ENCODE results near the gene ITLN1. TPM values are rescaled to one million over a fixed set of nuclear protein-coding genes. Genes with fewer than 3 reads are reported as not detected.

ITLN1 gene
- total and polyA plus RNA-seq, 2 experiments from 2014 or later = 0.34 TPM; not detected in 1

- Histone ChIP-seq H3K4me1 (ENCODE audit: low read depth) (no peaks in the 10 kb centered on the region), H3K27me3 (peaks cover 8% of the 10 kb centered on the region), H3K9me3 (ENCODE audit: low read depth) (no peaks in the 10 kb centered on the region), H3K27ac (no peak overlapping the region), H3K36me3 (no peaks in the 10 kb centered on the region), H3K4me3 (no peak overlapping the region)
- no peak for TF ChIP-seq CTCF (IDR thresholded peaks at IDR 0.05; ENCODE audit: low read depth, low read length)
- no peak for DNase-seq (ENCODE audit: low read depth in 1 of 2, low spot score in 1 of 2)
Observed at GRCh38 chr1:160850541-160850940, 34.4 kb downstream of the ITLN1 start.

GRCh38 chr1:160846281-160846680 lies 38.7 kb downstream of the ITLN1 start:
- Histone ChIP-seq H3K36me3 (no peaks in the 10 kb centered on the region), H3K27ac (no peak overlapping the region), H3K4me1 (ENCODE audit: low read depth) (peaks cover 2% of the 10 kb centered on the region), H3K9me3 (ENCODE audit: low read depth) (no peaks in the 10 kb centered on the region), H3K4me3 (no peak overlapping the region), H3K27me3 (peaks cover 8% of the 10 kb centered on the region)
- no peak for DNase-seq (ENCODE audit: low read depth in 1 of 2, low spot score in 1 of 2)
- no peak for TF ChIP-seq CTCF (IDR thresholded peaks at IDR 0.05; ENCODE audit: low read depth, low read length)

- Histone ChIP-seq H3K27me3 (peaks cover 2% of the 10 kb centered on the region), H3K4me3 (no peak overlapping the region), H3K9me3 (ENCODE audit: low read depth) (no peaks in the 10 kb centered on the region), H3K4me1 (ENCODE audit: low read depth) (peaks cover 2% of the 10 kb centered on the region), H3K36me3 (no peaks in the 10 kb centered on the region), H3K27ac (no peak overlapping the region)
- TF ChIP-seq CTCF (IDR thresholded peaks at IDR 0.05; ENCODE audit: low read depth, low read length) = no peak
- no peak for DNase-seq (ENCODE audit: low read depth in 1 of 2, low spot score in 1 of 2)
Observed at GRCh38 chr1:160844447-160845232, 40.3 kb downstream of the ITLN1 start.

- no peak for DNase-seq (ENCODE audit: low read depth in 1 of 2, low spot score in 1 of 2)
- Histone ChIP-seq H3K9me3 (ENCODE audit: low read depth) (no peaks in the 10 kb centered on the region), H3K4me1 (ENCODE audit: low read depth) (peaks cover 2% of the 10 kb centered on the region), H3K27me3 (peaks cover 15% of the 10 kb centered on the region), H3K4me3 (no peak overlapping the region), H3K36me3 (no peaks in the 10 kb centered on the region), H3K27ac (no peak overlapping the region)
- TF ChIP-seq CTCF (IDR thresholded peaks at IDR 0.05; ENCODE audit: low read depth, low read length) = no peak
Observed at GRCh38 chr1:160841079-160841478, 43.9 kb downstream of the ITLN1 start.

- no peak overlapping the region for H3K4me3 ChIP-seq
- DNase-seq (ENCODE audit: low read depth in 1 of 2, low spot score in 1 of 2) = no peak
- peaks cover 15% of the 10 kb centered on the region for H3K27me3 ChIP-seq
- H3K4me1 ChIP-seq (ENCODE audit: low read depth) = peaks cover 2% of the 10 kb centered on the region
- H3K9me3 ChIP-seq (ENCODE audit: low read depth) = no peaks in the 10 kb centered on the region
- H3K27ac ChIP-seq = no peak overlapping the region
- no peaks in the 10 kb centered on the region for H3K36me3 ChIP-seq
- TF ChIP-seq CTCF (IDR thresholded peaks at IDR 0.05; ENCODE audit: low read depth, low read length) = no peak
Observed at GRCh38 chr1:160839746-160840145, 45.2 kb downstream of the ITLN1 start.

Data from cardiac muscle cell (in vitro differentiated cells and primary cell).